Neuronal stem cell (in vitro differentiated cells): Measurements from ENCODE around the gene RTP4.

ENCODE experiments used
- DNase-seq: peaks from one replicate; pipeline ENCODE4 v3.0.0-alpha.2; 2013; ENCODE audit warnings: low spot score
- H2AFZ ChIP-seq: one replicate; pipeline ENCODE4 v1.6.1; 2013; ENCODE audit warnings: mild to moderate bottlenecking, low read length, inconsistent platforms
- H2AK5ac ChIP-seq: 2 replicates; pipeline ENCODE4 v1.6.1; 2013; ENCODE audit warnings: low read depth, mild to moderate bottlenecking, inconsistent platforms, low read length, moderate library complexity, mixed read lengths
- H2BK120ac ChIP-seq: 2 replicates; pipeline ENCODE4 v1.6.1; 2013; ENCODE audit warnings: low read depth, mild to moderate bottlenecking, inconsistent platforms, low read length, moderate library complexity, mixed read lengths
- H2BK12ac ChIP-seq: one replicate; pipeline ENCODE4 v1.6.1; 2013; ENCODE audit warnings: low read length, inconsistent platforms
- H2BK15ac ChIP-seq: 2 replicates; pipeline ENCODE4 v1.6.1; 2013; ENCODE audit warnings: mild to moderate bottlenecking, low read length, inconsistent platforms, mixed read lengths
- H2BK5ac ChIP-seq: one replicate; pipeline ENCODE4 v1.6.1; 2013; ENCODE audit warnings: inconsistent platforms, mild to moderate bottlenecking, low read length, moderate library complexity
- H3K14ac ChIP-seq: one replicate; pipeline ENCODE4 v1.6.1; 2013; ENCODE audit warnings: low read length, inconsistent platforms
- H3K18ac ChIP-seq: 2 replicates; pipeline ENCODE4 v1.6.1; 2013; ENCODE audit warnings: low read length, inconsistent platforms
- H3K23ac ChIP-seq: 2 replicates; pipeline ENCODE4 v1.6.1; 2013; ENCODE audit warnings: low read depth, mild to moderate bottlenecking, mixed read lengths, low read length, inconsistent platforms; ENCODE audit not compliant: poor library complexity
- H3K27ac ChIP-seq: replicated peaks from 3 replicates; pipeline ENCODE4 v1.5.1; 2013; ENCODE audit warnings: low read length, inconsistent platforms
- H3K27me3 ChIP-seq, 3 experiments: 2 replicates each; pipeline ENCODE4 v1.6.1; 2013; ENCODE audit warnings: low read length in 3 of 3, mild to moderate bottlenecking in 2 of 3, inconsistent platforms in 1 of 3, low read depth in 1 of 3, mixed read lengths in 1 of 3, moderate library complexity in 1 of 3; ENCODE audit not compliant: control insufficient read depth in 3 of 3, insufficient read depth in 3 of 3
- H3K36me3 ChIP-seq, 2 donors: replicated peaks in 1 of 2; 2 replicates each; pipeline ENCODE4 v1.6.1; 2013; ENCODE audit warnings: low read length in 2 of 2; ENCODE audit not compliant: control insufficient read depth in 2 of 2, insufficient read depth in 2 of 2
- H3K4ac ChIP-seq: 2 replicates; pipeline ENCODE4 v1.6.1; 2013; ENCODE audit warnings: inconsistent platforms, mild to moderate bottlenecking, low read length, moderate library complexity
- H3K4me1 ChIP-seq, 2 donors: 1 replicate in 1 of 2; 2 replicates in 1 of 2; pipeline ENCODE4 v1.6.1; 2013; ENCODE audit warnings: low read length in 2 of 2, low read depth in 1 of 2; ENCODE audit not compliant: control insufficient read depth in 2 of 2, insufficient read depth in 1 of 2
- H3K4me2 ChIP-seq: one replicate; pipeline ENCODE4 v1.6.1; 2013; ENCODE audit warnings: mild to moderate bottlenecking, low read length, inconsistent platforms; ENCODE audit not compliant: insufficient read depth, poor library complexity, severe bottlenecking
- H3K4me3 ChIP-seq, 2 donors: 2 replicates each; pipeline ENCODE4 v1.5.1; 2013; ENCODE audit warnings: low read length in 2 of 2, mild to moderate bottlenecking in 2 of 2, inconsistent platforms in 1 of 2, moderate library complexity in 1 of 2
- H3K79me1 ChIP-seq: one replicate; pipeline ENCODE4 v1.6.1; 2013; ENCODE audit warnings: low read depth, mild to moderate bottlenecking, inconsistent platforms, low read length, moderate library complexity
- H3K9ac ChIP-seq: one replicate; pipeline ENCODE4 v1.6.1; 2013; ENCODE audit warnings: mild to moderate bottlenecking, low read depth, low read length, inconsistent platforms; ENCODE audit not compliant: poor library complexity
- H3K9me3 ChIP-seq, 2 donors: replicated peaks in 1 of 2; 2 replicates each; pipeline versions ENCODE3 to v1.6.1; 2013; ENCODE audit warnings: low read length in 2 of 2, mild to moderate bottlenecking in 2 of 2, inconsistent platforms in 1 of 2, low read depth in 1 of 2, mixed read lengths in 1 of 2, moderate library complexity in 1 of 2; ENCODE audit not compliant: control insufficient read depth in 2 of 2, insufficient read depth in 1 of 2
- H4K8ac ChIP-seq: one replicate; pipeline ENCODE4 v1.6.1; 2013; ENCODE audit warnings: low read depth, mild to moderate bottlenecking, inconsistent platforms, low read length, moderate library complexity
- H4K91ac ChIP-seq: one replicate; pipeline ENCODE4 v1.6.1; 2013; ENCODE audit warnings: low read length, low read depth, mild to moderate bottlenecking, inconsistent platforms; ENCODE audit not compliant: poor library complexity
- WGBS, 2 donors: extraction: QIAGEN DNeasy Blood & Tissue Kit; methylation state at CpG; one replicate each; pipeline ENCODE4 v1.1.7; 2013; ENCODE audit warnings: missing lambda C conversion rate in 2 of 2, mixed read lengths in 1 of 2; ENCODE audit not compliant: insufficient read length in 2 of 2, insufficient replicate concordance in 1 of 2; ENCODE audit errors: extremely low coverage in 2 of 2; 5-methylcytosine and 5-hydroxymethylcytosine counted together

RTP4 gene

GRCh38 chr3:187340578-187340977 is 27.6 kb upstream of the RTP4 start:
- Histone ChIP-seq H2AK5ac (no peak overlapping the region), H3K18ac (no peak overlapping the region), H2BK15ac (no peak overlapping the region), H4K91ac (no peak overlapping the region), H3K4me1 (peaks cover 0 to 4% of the 10 kb centered on the region in 2 donors), H3K27ac (no peak overlapping the region), H3K79me1 (no peaks in the 10 kb centered on the region), H3K27me3 (no peaks in the 10 kb centered on the region), H2BK120ac (no peak overlapping the region), H3K14ac (no peak overlapping the region), H3K36me3 (no peaks in the 10 kb centered on the region), H3K9ac (no peak overlapping the region), H3K4me2 (no peak overlapping the region), H3K4ac (no peak overlapping the region), H3K9me3 (no peaks in the 10 kb centered on the region), H2BK12ac (no peak overlapping the region), H4K8ac (no peak overlapping the region), H2BK5ac (no peak overlapping the region), H2AFZ (no peak overlapping the region), H3K4me3 (no peak overlapping the region), H3K23ac (no peak overlapping the region)
- WGBS, 2 donors = no CpG with 5 or more reads among the region's 1 CpG
- no peak for DNase-seq

GRCh38 chr3:187342255-187342654 is 25.9 kb upstream of the RTP4 start:
- no peak overlapping the region for H2BK12ac ChIP-seq
- H3K27me3 ChIP-seq = no peaks in the 10 kb centered on the region
- no peak overlapping the region for H2AK5ac ChIP-seq
- H3K23ac ChIP-seq = no peak overlapping the region
- no peak overlapping the region for H2BK15ac ChIP-seq
- H2AFZ ChIP-seq = no peak overlapping the region
- no peak for DNase-seq
- H3K4me1 ChIP-seq = peaks cover 0 to 4% of the 10 kb centered on the region in 2 donors
- H4K8ac ChIP-seq = no peak overlapping the region
- no peak overlapping the region for H3K4me3 ChIP-seq
- no peaks in the 10 kb centered on the region for H3K9me3 ChIP-seq
- no peak overlapping the region for H3K9ac ChIP-seq
- no peak overlapping the region for H2BK5ac ChIP-seq
- no peak overlapping the region for H3K4me2 ChIP-seq
- no CpG with 5 or more reads among the region's 4 CpGs for WGBS, 2 donors
- H4K91ac ChIP-seq = no peak overlapping the region
- H3K27ac ChIP-seq = no peak overlapping the region
- H3K4ac ChIP-seq = no peak overlapping the region
- no peaks in the 10 kb centered on the region for H3K79me1 ChIP-seq
- H2BK120ac ChIP-seq = no peak overlapping the region
- H3K18ac ChIP-seq = no peak overlapping the region
- H3K36me3 ChIP-seq = no peaks in the 10 kb centered on the region
- no peak overlapping the region for H3K14ac ChIP-seq

- Histone ChIP-seq H3K4me2 (no peak overlapping the region), H2AK5ac (no peak overlapping the region), H2BK12ac (no peak overlapping the region), H3K4ac (no peak overlapping the region), H4K8ac (no peak overlapping the region), H3K14ac (no peak overlapping the region), H3K23ac (no peak overlapping the region), H3K79me1 (no peaks in the 10 kb centered on the region), H3K4me1 (peaks cover 0 to 4% of the 10 kb centered on the region in 2 donors), H3K9ac (no peak overlapping the region), H3K27me3 (no peaks in the 10 kb centered on the region), H4K91ac (no peak overlapping the region), H2AFZ (no peak overlapping the region), H3K4me3 (no peak overlapping the region), H3K36me3 (no peaks in the 10 kb centered on the region), H2BK120ac (no peak overlapping the region), H3K9me3 (no peaks in the 10 kb centered on the region), H3K18ac (no peak overlapping the region), H2BK15ac (no peak overlapping the region), H3K27ac (no peak overlapping the region), H2BK5ac (no peak overlapping the region)
- WGBS, 2 donors = no CpG with 5 or more reads among the region's 1 CpG
- no peak for DNase-seq
These were observed 24.5 kb upstream of the RTP4 start for GRCh38 chr3:187343670-187344069.

GRCh38 chr3:187352581-187353575 is 15.3 kb upstream of the RTP4 start:
- no peak overlapping the region for H2BK15ac ChIP-seq
- H4K91ac ChIP-seq = no peak overlapping the region
- H3K4ac ChIP-seq = no peak overlapping the region
- no peaks in the 10 kb centered on the region for H3K36me3 ChIP-seq
- no peak overlapping the region for H3K14ac ChIP-seq
- no peaks in the 10 kb centered on the region for H3K79me1 ChIP-seq
- H3K9ac ChIP-seq = no peak overlapping the region
- no peaks in the 10 kb centered on the region for H3K4me1 ChIP-seq
- H4K8ac ChIP-seq = no peak overlapping the region
- H3K23ac ChIP-seq = no peak overlapping the region
- H3K4me2 ChIP-seq = no peak overlapping the region
- no peak overlapping the region for H2AK5ac ChIP-seq
- no peak overlapping the region for H3K18ac ChIP-seq
- H3K4me3 ChIP-seq = no peak overlapping the region
- H2BK120ac ChIP-seq = no peak overlapping the region
- H2BK12ac ChIP-seq = no peak overlapping the region
- H3K27ac ChIP-seq = no peak overlapping the region
- no peak overlapping the region for H2BK5ac ChIP-seq
- no peak overlapping the region for H2AFZ ChIP-seq
- H3K9me3 ChIP-seq = no peaks in the 10 kb centered on the region
- H3K27me3 ChIP-seq = no peaks in the 10 kb centered on the region
- DNase-seq = no peak
- no CpG with 5 or more reads among the region's 13 CpGs for WGBS, 2 donors
